WERI-Rb-1 (cell line): ENCODE results near the gene C5orf63.

ENCODE experiments used
- DNase-seq: peaks from one replicate; pipeline ENCODE4 v3.0.0-alpha.2; 2020
- H3K27ac ChIP-seq: fragments of 250-450 bp; sonication (Bioruptor Pico); 2 replicates; pipeline ENCODE4 v1.5.1; 2020; ENCODE audit warnings: mild to moderate bottlenecking, moderate library complexity
- H3K27me3 ChIP-seq: fragments of 250-450 bp; sonication (Bioruptor Pico); 2 replicates; pipeline ENCODE4 v1.5.1; 2021; ENCODE audit warnings: mild to moderate bottlenecking, low read depth, moderate library complexity; ENCODE audit not compliant: insufficient read depth, severe bottlenecking
- H3K36me3 ChIP-seq: fragments of 250-450 bp; sonication (Bioruptor Pico); 2 replicates; pipeline ENCODE4 v1.5.1; 2020; ENCODE audit warnings: mild to moderate bottlenecking, moderate library complexity
- H3K4me3 ChIP-seq: 2 replicates; pipeline ENCODE4 v1.5.1; 2011; ENCODE audit warnings: low read depth, mild to moderate bottlenecking, control low read depth, low read length
- H3K9me3 ChIP-seq: fragments of 250-450 bp; sonication (Bioruptor Pico); 2 replicates; pipeline ENCODE4 v1.5.1; 2021; ENCODE audit warnings: mild to moderate bottlenecking, moderate library complexity; ENCODE audit not compliant: severe bottlenecking
- TF ChIP-seq, protein P1 (sequence below): IDR thresholded peaks from 2 replicates; pipeline ENCODE4 v1.5.1; 2011; ENCODE audit warnings: low read depth, mild to moderate bottlenecking, control low read depth, inconsistent platforms, low read length

The C5orf63 gene

DNA sequence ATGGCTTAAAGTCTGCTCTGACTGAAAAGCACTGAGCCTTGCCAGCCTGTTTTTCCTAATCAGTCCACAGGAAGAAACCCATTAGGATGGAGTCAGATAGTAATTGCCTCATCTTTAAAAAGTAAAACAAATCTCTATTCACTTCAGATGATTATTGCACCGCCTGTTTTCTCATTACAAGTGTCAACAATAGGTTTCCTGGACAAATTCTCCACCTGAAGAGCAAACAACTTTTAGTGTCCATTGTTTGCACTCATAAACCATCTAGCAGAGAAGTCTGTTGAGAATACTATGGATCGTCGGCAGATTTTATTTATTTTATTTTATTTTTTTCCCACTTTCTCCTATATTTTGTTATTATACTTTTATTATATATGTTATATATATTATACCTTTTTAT lies 20.3 kb downstream of the C5orf63 start:
- no peaks in the 10 kb centered on the region for H3K27me3 ChIP-seq
- no peak overlapping the region for H3K27ac ChIP-seq
- H3K4me3 ChIP-seq: no peak overlapping the region
- TF ChIP-seq, protein P1, sequence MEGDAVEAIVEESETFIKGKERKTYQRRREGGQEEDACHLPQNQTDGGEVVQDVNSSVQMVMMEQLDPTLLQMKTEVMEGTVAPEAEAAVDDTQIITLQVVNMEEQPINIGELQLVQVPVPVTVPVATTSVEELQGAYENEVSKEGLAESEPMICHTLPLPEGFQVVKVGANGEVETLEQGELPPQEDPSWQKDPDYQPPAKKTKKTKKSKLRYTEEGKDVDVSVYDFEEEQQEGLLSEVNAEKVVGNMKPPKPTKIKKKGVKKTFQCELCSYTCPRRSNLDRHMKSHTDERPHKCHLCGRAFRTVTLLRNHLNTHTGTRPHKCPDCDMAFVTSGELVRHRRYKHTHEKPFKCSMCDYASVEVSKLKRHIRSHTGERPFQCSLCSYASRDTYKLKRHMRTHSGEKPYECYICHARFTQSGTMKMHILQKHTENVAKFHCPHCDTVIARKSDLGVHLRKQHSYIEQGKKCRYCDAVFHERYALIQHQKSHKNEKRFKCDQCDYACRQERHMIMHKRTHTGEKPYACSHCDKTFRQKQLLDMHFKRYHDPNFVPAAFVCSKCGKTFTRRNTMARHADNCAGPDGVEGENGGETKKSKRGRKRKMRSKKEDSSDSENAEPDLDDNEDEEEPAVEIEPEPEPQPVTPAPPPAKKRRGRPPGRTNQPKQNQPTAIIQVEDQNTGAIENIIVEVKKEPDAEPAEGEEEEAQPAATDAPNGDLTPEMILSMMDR: no peak
- no peak for DNase-seq
- no peaks in the 10 kb centered on the region for H3K36me3 ChIP-seq
- H3K9me3 ChIP-seq: peaks cover 4% of the 10 kb centered on the region

DNA sequence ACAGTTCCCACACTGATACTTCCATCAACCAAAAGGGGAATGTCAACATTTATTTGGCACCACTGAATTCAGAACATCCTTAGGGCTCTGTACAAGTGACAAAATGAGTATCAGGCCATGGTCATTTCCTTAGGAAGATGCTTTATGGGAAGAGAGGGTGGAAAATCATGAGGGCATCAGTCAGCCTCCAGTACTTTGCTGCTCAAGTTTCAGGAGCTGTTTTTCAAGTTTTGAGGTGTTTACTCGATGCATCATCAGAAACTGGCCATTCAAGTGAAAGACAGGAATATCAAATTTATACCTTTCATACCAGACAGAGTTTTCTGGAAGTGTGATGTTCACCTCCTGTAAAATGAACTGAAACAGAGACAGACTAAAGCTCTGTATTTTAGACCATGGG lies 21.7 kb downstream of the C5orf63 start:
- Histone ChIP-seq H3K27ac (no peak overlapping the region), H3K4me3 (no peak overlapping the region), H3K9me3 (peaks cover 4% of the 10 kb centered on the region), H3K36me3 (no peaks in the 10 kb centered on the region), H3K27me3 (no peaks in the 10 kb centered on the region)
- TF ChIP-seq, protein P1: no peak
- DNase-seq: no peak

DNA sequence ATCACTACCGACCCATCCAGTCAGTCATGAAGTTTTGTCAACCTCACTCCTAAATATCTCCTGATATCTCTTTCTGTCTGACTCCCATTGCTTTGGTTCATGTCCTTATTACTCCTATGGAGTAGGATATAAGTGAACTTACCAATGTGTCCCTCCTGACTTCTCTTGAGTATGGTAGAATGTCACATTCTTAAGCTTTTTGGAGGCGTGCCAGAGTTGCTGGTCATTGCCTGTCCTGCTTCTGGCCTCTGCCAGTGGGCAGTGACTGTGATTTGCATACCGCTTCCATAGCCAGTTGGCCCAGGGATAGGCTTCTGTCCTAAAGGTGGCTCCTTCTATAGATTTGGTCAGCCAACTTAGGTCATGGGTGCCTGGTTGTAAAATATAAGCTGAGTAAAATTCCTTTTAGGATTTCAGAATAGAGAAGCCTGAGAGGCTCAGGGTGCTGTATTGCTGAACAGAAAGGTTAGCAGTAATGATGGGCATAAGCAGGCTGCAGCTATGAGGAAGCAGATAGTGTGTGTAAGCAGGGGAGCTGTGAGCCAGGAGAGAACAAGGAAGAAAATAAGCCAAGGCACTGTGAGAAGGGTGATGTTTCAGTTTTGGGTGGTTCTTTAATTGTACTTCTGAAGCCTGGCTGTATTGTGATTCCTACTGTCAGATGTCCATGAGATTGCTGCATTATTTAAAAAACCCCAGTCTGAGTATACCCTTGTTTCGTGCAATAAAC lies 26.8 kb downstream of the C5orf63 start:
- Histone ChIP-seq H3K27ac (no peak overlapping the region), H3K36me3 (no peaks in the 10 kb centered on the region), H3K4me3 (no peak overlapping the region), H3K27me3 (no peaks in the 10 kb centered on the region), H3K9me3 (no peaks in the 10 kb centered on the region)
- TF ChIP-seq, protein P1: no peak
- no peak for DNase-seq

DNA sequence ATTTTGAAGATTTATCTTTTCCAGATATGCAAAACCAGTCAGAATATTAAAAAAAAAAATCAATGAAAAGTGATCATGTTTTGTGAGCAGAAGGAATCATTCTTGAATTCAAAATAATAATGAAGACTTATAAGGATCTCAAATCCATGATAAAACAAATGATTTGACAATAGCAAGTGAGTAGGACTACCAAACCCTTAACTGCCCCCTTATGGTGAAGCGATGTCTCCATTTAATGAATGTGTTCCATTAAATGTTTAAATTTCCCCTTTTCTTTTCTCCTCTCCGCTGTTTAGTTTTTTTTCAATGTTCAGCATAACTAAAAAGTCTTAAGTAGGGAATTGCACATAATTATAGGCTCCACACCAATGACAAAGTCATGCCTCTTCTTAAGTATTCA lies 30.7 kb downstream of the C5orf63 start:
- no peak overlapping the region for H3K27ac ChIP-seq
- H3K36me3 ChIP-seq: no peaks in the 10 kb centered on the region
- TF ChIP-seq, protein P1: no peak
- H3K9me3 ChIP-seq: no peaks in the 10 kb centered on the region
- DNase-seq: no peak
- H3K27me3 ChIP-seq: no peaks in the 10 kb centered on the region
- no peak overlapping the region for H3K4me3 ChIP-seq

DNA sequence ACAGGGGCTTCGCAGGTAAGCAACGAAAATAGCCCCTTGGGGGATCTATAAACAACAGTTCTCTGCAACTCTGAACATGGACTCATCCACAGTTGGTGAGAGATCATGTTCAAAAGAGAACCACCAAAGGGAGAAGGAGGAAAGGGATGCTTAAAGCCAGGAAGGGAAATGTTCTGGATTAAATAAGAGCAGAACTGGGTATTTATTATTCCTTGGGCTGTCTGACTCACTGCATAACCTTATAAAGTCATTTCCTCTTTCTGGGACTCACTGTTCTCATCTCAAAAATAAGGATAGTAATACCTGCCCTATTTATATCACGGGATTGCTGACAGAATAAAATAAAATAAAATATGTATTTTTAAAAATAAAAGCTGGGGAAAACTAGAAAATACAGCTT lies 31.7 kb downstream of the C5orf63 start:
- Histone ChIP-seq H3K27me3 (no peaks in the 10 kb centered on the region), H3K27ac (no peak overlapping the region), H3K4me3 (no peak overlapping the region), H3K36me3 (no peaks in the 10 kb centered on the region), H3K9me3 (no peaks in the 10 kb centered on the region)
- DNase-seq: no peak
- TF ChIP-seq, protein P1: no peak
